Activated CD4-positive, CD25-positive, alpha-beta regulatory T cell treated with anti-CD3 and anti-CD28 coated beads, Interleukin-2, amount 50 U/mL, for 24 hours (primary cell): Measurements from ENCODE around the gene HIVEP1.

Experiments
- ATAC-seq, 2 donors: fragments of 150-1000 bp; cut with Tn5 transposase; one replicate each; pipeline ENCODE4 v1.10.0; 2021; ENCODE audit warnings: mild to moderate bottlenecking in 1 of 2, moderate library complexity in 1 of 2

Gene HIVEP1

DNA sequence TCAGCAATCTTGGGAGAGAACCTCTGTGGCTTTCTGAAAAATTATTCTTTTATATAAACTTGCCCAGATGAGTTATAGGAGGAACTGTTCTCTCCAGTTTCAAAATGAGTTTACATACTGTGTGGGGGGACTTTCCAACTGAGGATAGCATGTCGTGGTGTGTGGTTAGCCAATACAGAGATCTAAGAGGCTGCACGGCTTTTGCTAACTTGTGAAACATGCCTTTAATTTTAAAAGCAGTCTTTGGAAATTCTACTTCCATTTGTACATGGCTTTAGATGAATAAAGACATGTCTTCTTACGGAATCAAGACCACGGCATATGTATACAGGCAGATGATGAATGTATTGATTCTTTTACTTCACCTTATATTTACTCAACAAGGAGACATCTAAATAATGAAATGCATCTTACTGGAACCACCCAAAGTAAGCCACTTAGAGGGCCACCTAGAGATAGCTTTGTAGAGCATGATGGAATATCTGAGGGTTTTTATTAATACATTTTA is 39.8 kb downstream of the HIVEP1 start:
- ATAC-seq: peak; percentile 97 to 98

DNA sequence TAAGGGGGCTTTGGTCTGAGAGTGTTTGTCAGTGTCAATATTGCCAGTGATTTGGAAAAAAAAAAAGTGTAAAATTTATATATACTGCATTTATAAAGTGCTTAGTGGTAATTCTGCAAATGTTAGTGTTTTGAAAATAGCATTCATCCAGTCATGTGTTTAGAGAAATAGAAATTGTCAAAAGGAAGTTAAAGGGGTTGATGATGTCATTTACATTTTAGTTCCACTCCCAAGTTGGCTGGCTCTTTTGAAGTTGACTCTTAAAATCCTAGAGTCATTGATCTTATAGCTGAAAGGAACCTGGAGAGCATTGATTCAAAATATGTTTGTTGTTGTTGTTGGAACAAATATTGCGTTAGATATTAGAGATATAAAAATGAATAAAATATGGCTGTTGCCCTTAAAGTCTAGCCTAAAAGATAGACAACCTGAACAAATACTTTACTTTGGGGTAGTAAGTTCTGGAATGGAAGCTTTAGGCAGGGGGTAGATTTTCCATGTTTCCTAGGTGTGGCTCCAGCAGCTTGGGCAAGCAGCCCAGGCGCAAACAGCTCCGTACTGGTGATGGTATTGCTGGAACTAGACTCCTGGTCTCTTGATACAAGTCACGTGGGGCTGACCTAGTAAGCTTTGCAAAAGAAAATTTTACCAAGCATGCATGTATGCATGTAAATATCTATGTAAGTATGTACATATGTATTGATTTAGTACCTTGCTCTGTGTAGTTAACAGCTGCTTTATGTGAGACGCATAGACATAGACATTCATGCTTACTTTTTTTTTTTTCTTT is 46.3 kb downstream of the HIVEP1 start:
- ATAC-seq: no peak

DNA sequence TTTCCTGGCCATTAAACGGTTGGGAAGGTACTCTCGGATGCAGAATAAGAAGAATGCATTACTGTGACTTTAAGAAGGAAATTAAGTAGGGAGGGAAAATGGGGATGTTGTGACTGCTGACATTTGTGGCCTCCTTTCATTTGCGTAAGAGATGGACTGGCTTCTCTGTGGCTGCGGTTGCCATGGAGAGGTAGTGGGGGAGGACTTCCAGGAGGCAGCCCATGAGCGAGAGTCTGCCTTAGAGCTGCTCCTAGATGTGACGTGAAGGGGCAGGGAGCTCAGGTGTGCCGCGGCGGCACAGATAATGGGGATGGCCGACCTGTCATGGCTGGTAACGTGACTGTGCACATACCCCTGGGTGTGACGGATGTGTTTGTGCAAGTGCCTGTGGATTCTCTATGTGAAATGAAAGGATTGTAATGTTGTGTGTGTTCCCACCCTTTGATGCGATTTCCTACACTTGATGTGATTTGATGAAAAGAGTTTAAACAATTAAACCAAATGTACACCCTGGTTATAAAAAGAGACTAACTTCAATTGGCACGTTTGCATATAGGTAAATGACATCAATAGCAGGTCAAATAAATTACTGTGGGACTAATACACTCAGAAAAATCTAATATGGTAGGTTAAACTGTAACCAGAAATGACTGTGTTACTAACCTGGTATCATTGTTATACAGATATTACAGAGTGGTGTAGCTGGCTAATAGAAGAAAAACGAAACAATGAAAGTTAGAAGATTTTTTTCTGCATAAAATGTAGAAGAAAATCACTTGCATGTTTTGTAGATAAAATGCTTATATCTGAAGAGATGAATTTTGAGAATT is 48.9 kb downstream of the HIVEP1 start:
- ATAC-seq: peak; percentile 84 to 87

DNA sequence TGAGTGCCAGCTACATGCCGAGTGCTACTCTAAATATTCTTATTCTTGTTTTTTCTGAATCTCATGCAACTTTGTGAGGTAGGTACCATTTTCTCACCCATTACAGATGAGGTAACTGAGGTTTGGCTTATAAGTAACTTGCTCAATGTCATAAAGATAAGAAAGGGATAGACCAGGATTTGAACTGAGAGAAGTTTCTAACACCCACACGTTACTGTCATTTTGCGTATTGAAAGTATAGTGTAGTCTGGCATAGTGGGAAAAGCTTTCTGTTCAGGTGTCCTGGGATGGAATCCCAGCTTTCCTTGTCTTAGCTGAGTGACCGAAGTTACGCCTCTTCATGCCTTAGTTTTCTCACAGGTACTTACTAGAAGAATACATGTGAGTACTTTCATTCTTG is 50.5 kb downstream of the HIVEP1 start:
- ATAC-seq: no peak

DNA sequence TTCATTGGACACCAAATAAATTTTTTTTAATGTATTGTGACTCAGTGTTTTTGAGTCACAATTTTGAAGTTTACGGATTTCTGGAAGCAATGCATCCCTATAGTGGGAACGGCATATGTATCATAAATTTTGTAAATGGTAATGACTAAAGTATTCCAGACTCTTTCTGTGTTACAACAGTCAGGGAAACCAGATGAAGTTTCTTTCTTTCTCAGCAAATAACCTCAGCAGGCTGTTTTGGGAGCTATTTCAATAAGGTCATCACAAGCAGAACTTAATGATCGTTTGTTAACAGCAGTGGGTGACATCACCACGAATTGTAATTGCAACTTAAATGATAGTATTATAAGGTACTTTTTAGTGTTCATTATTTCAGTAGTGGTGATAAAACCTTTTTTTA is 52.0 kb downstream of the HIVEP1 start:
- ATAC-seq: no peak

DNA sequence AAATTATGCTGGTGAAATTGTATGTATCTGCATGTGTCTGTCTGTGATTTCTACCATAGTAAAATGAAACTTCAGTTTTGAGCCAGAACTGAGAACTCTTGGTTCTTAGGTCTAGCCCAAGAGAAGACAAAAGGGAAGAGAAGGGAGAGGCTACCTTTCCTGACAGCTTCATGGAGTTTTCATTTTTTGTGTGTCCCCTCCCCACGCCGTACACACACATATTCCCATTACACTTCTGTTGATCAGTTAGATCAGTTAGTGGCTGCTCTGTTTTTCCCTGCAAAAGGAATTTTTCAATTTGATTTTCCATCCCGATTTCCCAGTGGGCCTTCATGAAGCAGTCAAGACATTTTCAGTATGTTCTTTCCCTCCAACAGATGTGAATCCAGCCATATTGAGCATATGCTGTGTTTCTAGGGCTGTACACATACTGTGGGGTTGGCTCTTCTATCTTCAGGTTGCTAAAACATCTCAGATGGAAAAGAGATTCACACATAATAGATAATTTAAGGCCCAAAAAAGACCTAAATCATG is 52.5 kb downstream of the HIVEP1 start:
- no peak for ATAC-seq

DNA sequence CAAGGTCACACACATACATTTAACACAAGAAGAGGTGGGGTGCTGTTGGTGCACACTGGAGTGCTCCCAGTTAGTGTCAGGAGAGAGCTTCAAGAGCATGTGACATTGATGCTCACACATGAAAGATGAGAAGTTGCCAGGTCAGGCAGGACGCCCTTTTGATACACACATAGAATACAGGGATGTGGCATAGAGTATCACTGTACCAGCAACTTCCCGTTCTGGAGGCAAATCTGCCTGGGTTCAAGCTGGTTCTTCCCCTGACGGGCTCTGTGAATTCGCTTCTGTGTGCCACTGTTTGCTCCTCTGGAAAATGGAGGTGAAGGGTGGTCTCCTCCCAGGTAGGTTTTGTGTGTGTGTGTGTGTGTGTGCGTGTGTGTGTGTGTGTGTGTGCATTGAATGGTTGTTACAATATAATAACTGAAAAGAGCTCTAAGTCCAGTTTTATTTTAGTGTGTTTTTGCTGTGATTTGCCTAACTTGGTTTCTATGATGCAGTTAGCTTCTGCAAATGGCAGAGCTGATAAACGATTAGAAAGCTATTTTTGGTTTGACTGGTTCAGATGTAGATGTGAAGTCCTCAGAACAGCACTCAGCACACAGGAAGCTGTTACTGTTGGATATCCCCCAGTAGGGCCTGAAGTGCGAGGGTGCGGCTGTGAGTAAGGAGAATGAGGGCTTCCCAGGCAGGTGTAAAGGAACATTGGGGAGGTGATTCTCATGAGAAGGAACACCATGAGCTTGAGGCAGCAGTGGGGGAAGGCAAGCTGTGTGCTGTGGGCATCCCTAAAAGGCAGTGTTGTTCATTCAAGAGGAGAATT is 53.4 kb downstream of the HIVEP1 start:
- peak; percentile 39 to 44 for ATAC-seq

DNA sequence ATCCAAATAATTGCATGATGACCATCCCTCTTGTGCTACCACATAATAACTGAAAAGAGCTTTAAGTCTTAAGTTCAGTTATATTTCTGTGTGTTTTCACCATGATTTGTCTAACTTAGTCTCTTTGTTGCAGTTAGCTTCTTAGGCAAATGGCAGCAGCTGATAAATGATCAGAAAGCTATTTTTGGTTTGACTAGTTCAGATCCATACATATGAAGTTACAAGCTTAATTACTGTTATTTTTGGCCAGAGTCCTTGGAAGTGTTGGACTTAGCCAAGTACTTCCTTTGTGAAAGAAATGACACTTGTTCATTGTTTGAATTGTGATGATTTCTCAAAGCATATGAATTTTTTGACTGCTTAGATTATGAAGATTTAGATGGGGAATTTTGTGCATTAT is 54.2 kb downstream of the HIVEP1 start:
- ATAC-seq: no peak

DNA sequence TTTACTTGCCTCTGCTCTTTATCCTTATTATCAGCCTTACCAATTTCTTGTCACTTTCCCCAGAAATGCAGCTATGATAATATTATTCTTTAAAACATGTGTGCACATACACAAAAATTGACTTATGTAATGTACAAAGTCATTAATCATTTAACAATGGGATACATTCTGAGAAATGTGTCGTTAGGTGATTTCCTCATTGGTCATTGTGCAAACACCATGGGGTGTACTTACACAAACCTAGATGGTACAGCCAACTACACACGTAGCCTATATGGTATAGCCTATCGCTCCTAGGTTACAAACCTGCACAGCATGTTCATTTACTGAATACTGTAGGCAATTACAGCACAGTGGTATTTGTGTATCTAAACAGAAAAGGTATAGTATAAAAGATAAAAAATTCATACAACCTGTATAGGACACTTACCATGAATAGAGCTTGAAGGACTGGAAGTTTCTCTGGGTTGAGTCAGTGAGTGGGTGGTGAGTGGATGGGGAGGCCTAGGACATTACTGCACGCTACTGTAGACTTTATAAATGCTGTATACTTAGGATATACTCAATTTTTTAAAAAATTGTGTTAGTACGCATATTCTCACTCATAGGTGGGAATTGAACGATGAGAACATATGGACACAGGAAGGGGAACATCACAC is 56.9 kb downstream of the HIVEP1 start:
- ATAC-seq: no peak

DNA sequence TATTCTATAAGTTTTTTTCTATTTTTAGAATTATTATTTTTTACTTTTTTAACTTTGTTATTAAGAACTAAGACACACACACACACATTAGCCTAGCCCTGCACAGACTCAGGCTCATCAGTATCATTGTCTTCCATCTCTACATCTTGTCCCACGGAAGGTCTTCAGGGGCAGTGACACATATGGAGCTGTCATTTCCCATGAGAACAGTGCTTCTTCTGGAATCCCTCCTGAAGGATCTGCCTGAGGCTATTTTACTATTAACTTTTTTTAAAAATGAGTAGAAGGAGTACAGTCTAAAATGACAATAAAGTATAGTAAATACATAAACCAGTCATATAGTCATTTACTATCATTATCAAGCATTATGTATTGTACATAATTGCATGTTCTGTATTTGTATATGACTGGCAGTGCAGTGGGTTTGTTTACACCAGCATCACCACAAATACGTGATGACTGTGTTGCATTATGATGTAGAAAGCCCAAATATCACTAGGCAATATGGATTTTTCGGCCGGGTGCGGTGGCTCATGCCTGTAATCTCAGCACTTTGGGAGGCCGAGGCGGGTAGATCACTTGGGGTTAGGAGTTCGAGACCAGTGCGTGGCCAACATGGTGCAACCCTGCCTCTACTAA is 57.9 kb downstream of the HIVEP1 start:
- ATAC-seq: no peak

DNA sequence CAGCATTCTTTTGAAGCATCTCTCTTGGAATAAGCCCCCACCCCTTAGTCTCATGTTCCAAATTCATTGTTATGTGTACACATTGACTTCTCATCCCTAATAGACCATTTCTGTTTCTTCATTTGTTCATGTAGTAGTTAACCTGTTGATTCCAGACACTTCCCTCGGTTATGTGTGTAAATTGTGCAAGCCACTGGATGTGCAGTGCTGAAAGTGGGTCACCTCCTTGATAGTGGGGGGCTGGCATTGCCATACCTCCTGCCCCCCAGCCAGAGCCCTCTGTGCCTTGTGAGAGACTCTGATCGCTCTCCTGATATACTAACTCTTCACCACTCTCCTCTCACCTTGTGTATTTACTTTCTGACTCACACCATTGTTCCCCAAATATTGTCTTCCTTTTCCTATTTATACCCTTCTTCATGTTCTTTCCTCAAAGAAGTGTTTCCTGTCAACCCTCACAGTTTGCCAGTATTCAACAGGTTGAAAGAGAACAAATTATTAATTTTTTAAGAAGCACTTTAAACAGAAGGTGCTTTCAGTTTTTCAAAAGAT is 59.0 kb downstream of the HIVEP1 start:
- ATAC-seq: no peak

DNA sequence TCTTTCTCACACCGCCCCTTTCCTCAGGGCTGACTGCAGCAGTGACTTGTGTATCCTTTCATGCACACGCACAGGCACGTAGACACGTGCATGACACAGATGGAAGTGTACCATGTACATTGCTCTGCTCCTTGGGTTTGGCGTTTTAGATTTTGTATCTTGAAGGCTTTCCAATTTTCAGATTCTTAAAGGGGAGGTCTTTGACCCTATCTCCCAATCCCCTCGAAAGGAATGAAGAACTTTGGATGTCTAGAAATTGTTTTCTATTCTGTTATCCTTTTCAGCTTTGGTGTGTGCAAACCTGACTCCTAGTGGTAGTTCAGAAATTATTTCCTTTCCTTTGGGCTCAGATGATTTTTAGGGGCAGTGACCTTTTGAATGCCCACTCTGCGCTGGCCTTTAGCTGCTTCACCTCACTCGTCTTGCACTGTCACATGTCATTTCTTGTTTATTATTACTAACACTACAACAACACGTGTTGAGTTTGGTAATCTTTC is 63.0 kb downstream of the HIVEP1 start:
- peak; percentile 44 to 51 for ATAC-seq

DNA sequence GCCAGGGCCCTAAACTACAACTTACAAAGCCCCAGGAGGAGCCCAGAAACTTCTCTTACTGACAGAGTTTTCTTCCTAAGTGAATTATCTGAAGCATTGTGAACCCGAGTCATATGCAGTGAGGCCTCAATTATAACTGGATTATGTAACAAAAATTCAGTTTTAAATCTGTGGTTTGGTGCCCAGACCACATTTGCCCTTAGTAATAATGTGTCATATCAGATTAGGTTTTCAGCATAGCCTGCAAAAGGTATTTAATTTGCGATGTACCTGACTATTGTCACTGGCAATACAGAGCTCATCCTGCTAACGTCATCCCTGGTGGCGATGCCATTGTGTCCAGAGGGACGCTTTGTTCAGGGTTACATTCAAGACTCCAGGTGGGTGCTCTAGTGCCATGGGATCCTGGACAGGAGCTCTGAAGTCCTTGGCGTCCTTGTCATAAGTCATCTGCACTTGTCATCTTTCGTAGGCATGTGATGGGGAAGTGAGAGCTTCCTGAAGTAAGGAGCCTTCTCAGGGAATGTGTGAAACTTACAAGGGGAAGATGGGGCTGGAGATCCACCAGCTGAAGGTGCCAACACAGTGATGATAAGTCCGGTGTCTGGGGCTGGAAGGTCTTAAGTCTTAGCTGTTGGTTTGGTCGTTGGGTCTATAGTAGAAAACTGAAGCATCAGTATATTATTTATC is 65.1 kb downstream of the HIVEP1 start:
- ATAC-seq: peak; percentile 80 to 82

DNA sequence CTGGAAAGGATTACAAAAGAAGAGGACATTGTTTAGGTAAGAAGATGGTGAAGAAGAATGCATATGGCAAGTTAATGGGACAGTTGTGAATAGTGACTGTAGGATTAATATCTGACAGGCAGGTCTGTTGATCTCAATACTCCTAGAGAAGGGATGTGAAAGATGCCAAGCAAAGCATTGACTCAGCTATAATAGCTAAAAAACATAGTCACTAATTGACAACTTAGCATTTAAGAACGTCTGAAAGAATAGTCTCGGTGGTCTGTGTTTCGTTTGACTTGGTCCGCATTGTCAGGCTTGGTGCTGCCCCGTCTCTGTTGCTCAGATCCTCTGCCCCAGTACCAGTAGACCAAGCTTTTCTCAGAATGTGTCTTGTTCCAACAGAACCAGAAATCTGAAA is 65.9 kb downstream of the HIVEP1 start:
- ATAC-seq: no peak

DNA sequence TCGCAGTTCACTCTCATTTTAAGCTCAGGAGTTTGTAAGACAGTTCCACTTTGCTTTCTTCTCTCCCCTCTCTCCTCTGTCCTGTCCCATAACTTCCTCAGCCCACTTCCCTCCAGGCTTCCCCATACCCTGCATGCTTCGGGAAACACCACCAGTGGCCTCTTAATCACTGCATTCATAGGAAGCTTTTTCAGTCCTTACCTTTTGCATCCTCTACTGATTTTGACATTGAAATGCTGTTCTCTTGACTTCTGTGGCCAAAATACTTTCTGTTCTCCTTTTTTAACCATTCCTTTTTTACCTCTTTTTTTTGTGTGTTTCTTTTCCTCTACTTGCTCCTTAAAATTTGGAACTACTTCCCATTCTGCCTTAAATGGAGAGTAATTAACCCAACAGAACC is 69.7 kb downstream of the HIVEP1 start:
- ATAC-seq: no peak

DNA sequence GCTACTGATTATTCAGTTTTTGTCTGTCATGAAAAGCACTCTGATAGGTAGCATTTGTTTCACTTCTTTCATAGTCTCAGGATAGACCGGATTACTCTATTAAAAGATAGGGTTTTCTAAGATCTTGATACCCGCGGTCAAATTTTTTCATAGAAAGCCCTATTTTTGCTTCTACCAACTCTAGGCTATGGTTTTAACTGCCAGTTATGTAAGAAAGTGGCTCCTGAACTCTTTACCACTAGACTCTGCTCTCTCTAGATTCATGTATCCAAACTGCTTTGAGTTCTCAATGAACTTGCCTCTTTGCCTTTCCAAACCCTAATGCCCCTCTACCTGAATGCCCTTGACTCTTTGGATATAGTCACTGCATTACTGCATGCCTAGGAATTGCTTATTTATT is 70.3 kb downstream of the HIVEP1 start:
- ATAC-seq: no peak

DNA sequence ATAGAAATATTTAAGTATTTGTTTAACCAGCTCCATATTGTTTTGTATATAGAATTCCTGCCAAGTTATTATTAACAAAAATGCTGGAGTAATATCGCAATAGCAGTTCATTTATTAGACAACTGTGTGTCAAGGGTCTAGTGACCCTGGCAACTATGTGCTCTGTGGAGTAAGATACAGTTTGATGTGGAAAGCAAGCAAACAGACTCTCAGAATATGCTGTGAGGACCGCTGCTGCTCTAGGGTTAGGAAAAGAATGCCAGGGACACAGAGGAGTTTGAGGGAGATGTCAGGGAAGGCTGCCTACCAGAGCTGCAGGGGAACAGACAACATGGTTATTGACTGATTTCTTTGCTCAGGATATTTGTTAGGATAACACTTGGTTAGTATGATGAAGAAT is 71.2 kb downstream of the HIVEP1 start:
- ATAC-seq: no peak

DNA sequence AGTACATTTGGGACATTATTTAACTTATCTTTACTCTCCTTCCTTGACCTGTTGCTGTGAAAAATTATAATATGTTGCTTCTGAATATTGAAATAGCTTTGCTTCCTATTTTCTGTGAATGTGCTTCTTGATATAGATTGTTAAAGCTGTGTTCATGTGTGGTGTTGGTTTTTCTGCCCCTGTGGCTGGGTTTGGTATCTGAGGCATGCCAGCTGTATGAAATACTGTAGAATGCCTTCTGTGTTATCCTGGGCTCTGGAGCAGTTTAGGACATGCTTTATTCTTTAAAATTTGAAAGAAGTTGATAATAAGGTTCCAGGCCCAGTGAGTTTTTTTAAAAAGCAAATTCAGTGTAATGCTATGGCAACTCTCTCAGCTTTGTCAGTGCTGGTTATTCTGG is 71.7 kb downstream of the HIVEP1 start:
- ATAC-seq: no peak

DNA sequence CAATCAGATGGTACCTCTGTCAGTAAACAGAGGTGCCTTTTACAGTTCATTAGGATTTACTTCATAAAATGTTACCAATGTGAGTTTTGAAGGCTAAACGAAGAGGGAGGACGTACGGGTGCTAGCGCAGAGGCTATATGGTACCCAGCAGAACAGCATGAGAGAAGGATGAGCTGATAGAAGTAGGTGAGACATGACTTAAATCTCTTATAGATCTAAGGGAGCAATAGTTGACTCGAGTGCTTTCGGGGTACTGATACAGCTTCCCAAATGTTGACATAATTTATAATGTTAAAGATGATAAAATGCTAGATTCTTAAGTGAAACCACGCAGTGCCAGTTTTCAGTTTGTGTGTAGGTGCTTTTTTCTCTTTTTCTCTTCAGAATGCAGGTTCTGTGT is 72.6 kb downstream of the HIVEP1 start:
- no peak for ATAC-seq

DNA sequence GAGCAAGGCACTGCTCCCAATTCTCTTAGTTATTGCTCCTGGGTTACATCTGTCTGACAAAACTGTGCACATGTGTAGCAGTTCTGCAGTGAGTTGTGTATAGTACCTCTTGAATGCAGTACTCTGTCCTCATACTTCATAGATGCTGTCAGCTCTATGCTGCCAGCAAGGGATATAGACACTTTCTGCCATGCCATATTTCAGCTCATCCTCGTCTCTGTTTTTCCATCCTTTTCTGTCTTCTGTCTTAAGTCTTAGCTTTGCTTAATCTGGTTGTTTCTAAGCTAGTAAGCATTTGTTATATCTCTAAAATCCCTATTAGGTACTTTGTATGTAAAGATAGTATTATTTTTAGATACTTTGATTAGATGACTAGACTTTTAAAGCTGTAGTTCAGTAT is 76.4 kb downstream of the HIVEP1 start:
- ATAC-seq: no peak

DNA sequence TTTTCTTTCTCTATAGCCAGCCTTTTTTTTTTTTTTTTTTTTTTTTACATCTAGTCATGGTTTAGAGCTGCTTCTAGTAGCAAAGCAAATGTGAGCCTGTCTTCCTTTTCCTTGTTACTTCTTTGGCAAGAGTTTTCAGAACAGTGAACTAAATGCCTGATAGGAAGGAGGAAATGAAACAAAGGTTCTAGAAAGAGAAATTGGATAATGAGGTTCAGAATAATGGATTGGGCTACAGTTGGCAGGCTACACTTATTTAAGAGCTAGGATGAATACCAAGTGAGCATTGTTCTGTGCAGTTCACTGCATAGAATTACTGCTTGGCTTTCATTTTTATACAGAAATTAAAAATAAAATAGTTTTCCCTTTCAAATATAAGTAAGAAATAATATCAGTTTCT is 78.6 kb downstream of the HIVEP1 start:
- ATAC-seq: no peak
